K562 (cell line): Measurements from ENCODE around the gene PHKG1. TPM values are rescaled to one million over a fixed set of nuclear protein-coding genes. Genes with fewer than 3 reads are reported as not detected.

Experiments
- CAMTA2 ChIP-seq: fragments of 250-450 bp; sonication (Bioruptor Pico); conservative IDR thresholded peaks from 2 replicates; pipeline ENCODE4 v1.5.1; 2022
- ERF ChIP-seq: fragments of 450-650 bp; formaldehyde crosslinking; IDR thresholded peaks from 2 replicates; pipeline ENCODE4 v1.4.0; 2020; ENCODE audit warnings: mild to moderate bottlenecking, mixed read lengths
- PHF21A ChIP-seq: fragments of 450-650 bp; IDR thresholded peaks from 2 replicates; pipeline ENCODE4 v1.6.1; 2017; ENCODE audit warnings: low read depth, borderline replicate concordance
- POLR2AphosphoS5 ChIP-seq: IDR thresholded peaks from 2 replicates; pipeline ENCODE4 v1.6.1; 2011; ENCODE audit warnings: mild to moderate bottlenecking, low read depth, low read length, moderate library complexity; ENCODE audit not compliant: control insufficient read depth, insufficient read depth
- ZFX ChIP-seq: sonication (generic); formaldehyde crosslinking; IDR thresholded peaks from 2 replicates; pipeline ENCODE4 v1.8.0; 2022; ENCODE audit warnings: mild to moderate bottlenecking, missing genetic modification reagents, moderate library complexity
- ZNF668 ChIP-seq: fragments of 250-450 bp; sonication (Bioruptor Pico); IDR thresholded peaks from 2 replicates; pipeline ENCODE4 v1.8.0; 2022; ENCODE audit warnings: mild to moderate bottlenecking, inconsistent platforms
- ZNF695 ChIP-seq: fragments of 450-650 bp; formaldehyde crosslinking; IDR thresholded peaks from 2 replicates; pipeline ENCODE4 v1.4.0; 2020; ENCODE audit warnings: mild to moderate bottlenecking, moderate library complexity
- polyA plus RNA-seq, 8 experiments: library from polyadenylated mRNA; depleted of rRNA in 4 of 8; stranded (reverse) in 5 of 8; unstranded in 3 of 8; fragments of >200 nt; fragmentation: Nextera tagmentation in 2 of 8; fragmentation: Illumina TruSeq in 1 of 8; extraction: Ambion mirVana in 2 of 8; extraction: Trizol in 1 of 8; gene quantifications; 2 replicates each; pipeline versions ENCODE4 v1.2.1 to v1.2.3, GENCODE V29; 2011 to 2014; ENCODE audit warnings: inconsistent platforms in 1 of 8, missing spikeins in 1 of 8
- total RNA-seq, 7 experiments: library from RNA; depleted of rRNA in 6 of 7; stranded (reverse); fragments of >200 nt in 6 of 7; fragmentation: Illumina TruSeq in 2 of 7; extraction: Trizol in 2 of 7; gene quantifications; 2 replicates each; pipeline versions ENCODE4 v1.2.1 to v1.2.3, GENCODE V29; 2011 to 2021; ENCODE audit warnings: low replicate concordance in 1 of 7
- TF ChIP-seq, protein P1 (sequence below): fragments of 250-450 bp; sonication (Bioruptor Pico); IDR thresholded peaks from 2 replicates; pipeline ENCODE4 v1.9.0; 2021; ENCODE audit warnings: mild to moderate bottlenecking, inconsistent platforms
- TF ChIP-seq, protein P2 (sequence below): sonication (generic); formaldehyde crosslinking; IDR thresholded peaks from 2 replicates; pipeline ENCODE4 v1.8.1; 2023; ENCODE audit warnings: mild to moderate bottlenecking, missing genetic modification reagents, moderate library complexity

Gene PHKG1
- total and polyA plus RNA-seq, 9 of the 15 experiments (the other 6 are each of a cell fraction or from before 2014, with no cell fraction given): 0.10 to 0.83 (median 0.46) TPM

DNA sequence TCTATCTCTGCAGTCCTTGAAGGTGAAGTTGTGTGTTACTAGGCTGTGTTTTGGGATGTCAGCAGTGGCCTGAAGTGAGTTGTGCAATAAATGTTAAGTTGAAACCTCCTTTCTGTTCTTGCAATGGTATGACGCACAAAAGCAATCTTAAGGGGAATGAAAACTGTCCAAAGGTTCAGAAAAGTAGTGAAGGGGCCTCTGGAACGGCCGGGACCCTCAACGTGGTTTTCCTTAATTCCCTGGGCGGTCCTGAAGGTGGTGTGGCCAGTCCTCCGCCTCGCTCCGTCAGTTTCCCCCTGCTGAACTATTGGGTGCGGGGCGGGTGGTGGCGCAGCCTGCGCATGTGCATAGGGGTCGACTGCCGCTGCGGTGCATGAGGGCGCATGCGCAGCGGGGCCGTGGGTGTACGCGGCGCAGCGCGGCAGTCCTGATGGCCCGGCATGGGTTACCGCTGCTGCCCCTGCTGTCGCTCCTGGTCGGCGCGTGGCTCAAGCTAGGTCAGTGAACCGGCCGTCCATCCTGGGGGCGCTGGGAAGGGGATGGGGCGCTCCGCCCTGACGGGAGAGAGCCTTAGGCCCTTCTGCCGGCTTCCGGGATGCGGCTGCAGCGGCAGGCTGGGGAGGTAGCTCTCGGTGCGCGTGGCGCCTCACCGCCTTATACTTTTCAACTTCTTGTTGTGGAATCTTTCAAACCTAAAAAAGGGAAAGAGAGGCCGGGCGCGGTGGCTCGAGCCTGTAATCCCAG, 28.7 kb downstream of the PHKG1 start, which contains the start of gene SUMF2 (continued):
- TF ChIP-seq ZNF695 (CRISPR knock-in tag): 0 out of 2 replicates have a peak, but pooled peaks have one; percentile 38
- TF ChIP-seq, protein P1, sequence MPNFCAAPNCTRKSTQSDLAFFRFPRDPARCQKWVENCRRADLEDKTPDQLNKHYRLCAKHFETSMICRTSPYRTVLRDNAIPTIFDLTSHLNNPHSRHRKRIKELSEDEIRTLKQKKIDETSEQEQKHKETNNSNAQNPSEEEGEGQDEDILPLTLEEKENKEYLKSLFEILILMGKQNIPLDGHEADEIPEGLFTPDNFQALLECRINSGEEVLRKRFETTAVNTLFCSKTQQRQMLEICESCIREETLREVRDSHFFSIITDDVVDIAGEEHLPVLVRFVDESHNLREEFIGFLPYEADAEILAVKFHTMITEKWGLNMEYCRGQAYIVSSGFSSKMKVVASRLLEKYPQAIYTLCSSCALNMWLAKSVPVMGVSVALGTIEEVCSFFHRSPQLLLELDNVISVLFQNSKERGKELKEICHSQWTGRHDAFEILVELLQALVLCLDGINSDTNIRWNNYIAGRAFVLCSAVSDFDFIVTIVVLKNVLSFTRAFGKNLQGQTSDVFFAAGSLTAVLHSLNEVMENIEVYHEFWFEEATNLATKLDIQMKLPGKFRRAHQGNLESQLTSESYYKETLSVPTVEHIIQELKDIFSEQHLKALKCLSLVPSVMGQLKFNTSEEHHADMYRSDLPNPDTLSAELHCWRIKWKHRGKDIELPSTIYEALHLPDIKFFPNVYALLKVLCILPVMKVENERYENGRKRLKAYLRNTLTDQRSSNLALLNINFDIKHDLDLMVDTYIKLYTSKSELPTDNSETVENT: peak; percentile 96
- TF ChIP-seq ZFX (CRISPR knock-in tag): peak; percentile 86
- TF ChIP-seq, protein P2, sequence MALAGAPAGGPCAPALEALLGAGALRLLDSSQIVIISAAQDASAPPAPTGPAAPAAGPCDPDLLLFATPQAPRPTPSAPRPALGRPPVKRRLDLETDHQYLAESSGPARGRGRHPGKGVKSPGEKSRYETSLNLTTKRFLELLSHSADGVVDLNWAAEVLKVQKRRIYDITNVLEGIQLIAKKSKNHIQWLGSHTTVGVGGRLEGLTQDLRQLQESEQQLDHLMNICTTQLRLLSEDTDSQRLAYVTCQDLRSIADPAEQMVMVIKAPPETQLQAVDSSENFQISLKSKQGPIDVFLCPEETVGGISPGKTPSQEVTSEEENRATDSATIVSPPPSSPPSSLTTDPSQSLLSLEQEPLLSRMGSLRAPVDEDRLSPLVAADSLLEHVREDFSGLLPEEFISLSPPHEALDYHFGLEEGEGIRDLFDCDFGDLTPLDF (CRISPR knock-in tag): no peak
- peak; percentile 84 for TF ChIP-seq POLR2AphosphoS5
- peak; percentile 96 for TF ChIP-seq CAMTA2 (CRISPR knock-in tag)
- TF ChIP-seq PHF21A: no peak
- peak; percentile 13; the same call in 1 of the 2 replicates for TF ChIP-seq ZNF668 (CRISPR knock-in tag)
- peak; percentile 95 for TF ChIP-seq ERF (CRISPR knock-in tag)
